Loucy (cell line): Measurements from ENCODE around the gene METTL17.
A peak's percentile ranks its signal among the peaks of the same experiment; 100 is the strongest.

Experiments used
- H2AFZ ChIP-seq: fragments of 200-600 bp; sonication (generic); 2 replicates; pipeline ENCODE4 v1.6.0; 2016; ENCODE audit warnings: antibody characterized with exemption, mild to moderate bottlenecking, low read length, moderate library complexity
- H3F3A ChIP-seq: fragments of 200-600 bp; 2 replicates; pipeline ENCODE4 v1.6.0; 2016; ENCODE audit warnings: antibody characterized with exemption, low read depth, mild to moderate bottlenecking
- H3K27me3 ChIP-seq: fragments of 200-600 bp; sonication (generic); 2 replicates; pipeline ENCODE4 v1.6.1; 2014; ENCODE audit warnings: low read length, mild to moderate bottlenecking; ENCODE audit not compliant: insufficient read depth, poor library complexity, severe bottlenecking
- H3K36me3 ChIP-seq: fragments of 200-600 bp; sonication (generic); 2 replicates; pipeline ENCODE4 v1.6.1; 2016; ENCODE audit warnings: low read length; ENCODE audit not compliant: insufficient read depth
- H3K4me1 ChIP-seq: fragments of 200-600 bp; sonication (generic); 2 replicates; pipeline ENCODE4 v1.5.1; 2014; ENCODE audit warnings: low read length, mild to moderate bottlenecking; ENCODE audit not compliant: insufficient read depth, poor library complexity, severe bottlenecking
- H3K4me2 ChIP-seq: fragments of 200-600 bp; sonication (generic); 2 replicates; pipeline ENCODE4 v1.6.0; 2014; ENCODE audit warnings: antibody characterized with exemption, low read length, low read depth, mild to moderate bottlenecking; ENCODE audit not compliant: poor library complexity, severe bottlenecking
- H3K4me3 ChIP-seq: fragments of 200-600 bp; sonication (generic); 2 replicates; pipeline ENCODE4 v1.5.1; 2014; ENCODE audit warnings: low read length, mild to moderate bottlenecking, mixed read lengths; ENCODE audit not compliant: poor library complexity, severe bottlenecking
- H3K79me2 ChIP-seq: fragments of 200-600 bp; sonication (generic); 2 replicates; pipeline ENCODE4 v1.6.1; 2014; ENCODE audit warnings: low read length; ENCODE audit not compliant: insufficient read depth
- H3K9ac ChIP-seq: fragments of 200-600 bp; sonication (generic); 2 replicates; pipeline ENCODE4 v1.6.0; 2014; ENCODE audit warnings: mild to moderate bottlenecking, low read depth, low read length, moderate library complexity; ENCODE audit not compliant: poor library complexity, severe bottlenecking
- H3K9me2 ChIP-seq: fragments of 200-600 bp; sonication (generic); replicated peaks from 2 replicates; pipeline ENCODE4 v1.6.1; 2016; ENCODE audit warnings: low read depth, low read length, mixed read lengths
- H3K9me3 ChIP-seq: fragments of 200-600 bp; sonication (generic); 2 replicates; pipeline ENCODE4 v1.6.1; 2014; ENCODE audit warnings: mild to moderate bottlenecking, antibody characterized with exemption, low read length, low read depth; ENCODE audit not compliant: insufficient read depth
- H4K20me1 ChIP-seq: fragments of 200-600 bp; sonication (generic); 2 replicates; pipeline ENCODE4 v1.6.0; 2014; ENCODE audit warnings: antibody characterized with exemption, low read length, mild to moderate bottlenecking; ENCODE audit not compliant: insufficient read depth, poor library complexity, severe bottlenecking
- CTCF ChIP-seq: fragments of 200-600 bp; sonication (generic); conservative IDR thresholded peaks from 2 replicates; pipeline ENCODE4 v1.5.1; 2014; ENCODE audit warnings: mild to moderate bottlenecking, antibody characterized with exemption, low read length
- EZH2phosphoT487 ChIP-seq: fragments of 200-600 bp; IDR thresholded peaks from 2 replicates; pipeline ENCODE4 v1.6.1; 2018; ENCODE audit warnings: antibody characterized with exemption, mild to moderate bottlenecking, moderate library complexity, borderline replicate concordance

Gene METTL17

GRCh38 chr14:21023817-21024584 lies 34.2 kb downstream of the METTL17 start:
- Histone ChIP-seq H4K20me1 (no peaks in the 10 kb centered on the region), H3K9me2 (no peaks in the 10 kb centered on the region), H3K79me2 (0 out of 2 replicates have a peak, but pooled peaks cover 5% of the 10 kb centered on the region), H3K9ac (peak overlapping the region; percentile 84), H3K4me1 (peaks cover 11% of the 10 kb centered on the region), H3K27me3 (no peaks in the 10 kb centered on the region), H3K4me3 (peak overlapping the region; percentile 88), H3F3A (no peaks in the 10 kb centered on the region), H2AFZ (peak overlapping the region; percentile 87), H3K9me3 (no peaks in the 10 kb centered on the region), H3K36me3 (no peaks in the 10 kb centered on the region), H3K4me2 (peak overlapping the region; percentile 89)
- no peak for TF ChIP-seq CTCF
- no peak for TF ChIP-seq EZH2phosphoT487

GRCh38 chr14:21024585-21025370 lies 35.0 kb downstream of the METTL17 start, which contains the start of gene NDRG2:
Gene NDRG2 (minus strand): TSS chr14:21025061. CDS start chr14:21023315, 1,746 bp downstream.
- Histone ChIP-seq H2AFZ (peak within 1 kb of the TSS; percentile 87), H3K36me3 (no peaks in the 10 kb centered on the region), H3K4me1 (peaks cover 11% of the 10 kb centered on the region), H3K9me3 (no peaks in the 10 kb centered on the region), H3K79me2 (0 out of 2 replicates have a peak, but pooled peaks cover 5% of the 10 kb centered on the region), H4K20me1 (no peaks in the 10 kb centered on the region), H3K9me2 (no peaks in the 10 kb centered on the region), H3K9ac (peak within 1 kb of the TSS; percentile 84), H3F3A (no peaks in the 10 kb centered on the region), H3K4me3 (peak within 1 kb of the TSS; percentile 88), H3K4me2 (peak within 1 kb of the TSS; percentile 89), H3K27me3 (no peaks in the 10 kb centered on the region)
- TF ChIP-seq CTCF (no peak), EZH2phosphoT487 (no peak)

- H3K36me3 ChIP-seq, result no peaks in the 10 kb centered on the region
- peaks cover 11% of the 10 kb centered on the region for H3K4me1 ChIP-seq
- no peaks in the 10 kb centered on the region for H3K27me3 ChIP-seq
- H4K20me1 ChIP-seq, result no peaks in the 10 kb centered on the region
- TF ChIP-seq EZH2phosphoT487, result no peak
- no peak for TF ChIP-seq CTCF
- no peaks in the 10 kb centered on the region for H3K9me2 ChIP-seq
- no peaks in the 10 kb centered on the region for H3K9me3 ChIP-seq
- peak overlapping the region; percentile 84 for H3K9ac ChIP-seq
- 0 out of 2 replicates have a peak, but pooled peaks cover 5% of the 10 kb centered on the region for H3K79me2 ChIP-seq
- H2AFZ ChIP-seq, result peak overlapping the region; percentile 87
- H3F3A ChIP-seq, result no peaks in the 10 kb centered on the region
- peak overlapping the region; percentile 89 for H3K4me2 ChIP-seq
- peak overlapping the region; percentile 88 for H3K4me3 ChIP-seq
Observed at GRCh38 chr14:21025371-21026273, 35.8 kb downstream of the METTL17 start.
